GM23338 (cell line): ENCODE data around the gene NUB1. TPM values are rescaled to one million over a fixed set of nuclear protein-coding genes. Genes with fewer than 3 reads are reported as not detected.

Source experiments
- ATAC-seq: fragments of 200-7000 bp; cut with Tn5 transposase; 3 replicates; pipeline ENCODE4 v1.9.1; 2020
- DNase-seq: peaks from one replicate; pipeline ENCODE4 v3.0.0-alpha.2; 2015; ENCODE audit warnings: low spot score
- H2AFZ ChIP-seq: fragments of 200-600 bp; sonication (generic); 2 replicates; pipeline ENCODE4 v1.8.0; 2016; ENCODE audit warnings: antibody characterized with exemption, mild to moderate bottlenecking, moderate library complexity
- H3F3A ChIP-seq: fragments of 200-600 bp; sonication (generic); replicated peaks from 2 replicates; pipeline ENCODE4 v1.8.0; 2017; ENCODE audit warnings: antibody characterized with exemption, mixed run types, low read depth
- H3K27ac ChIP-seq: fragments of 200-600 bp; sonication (generic); 2 replicates; pipeline ENCODE4 v1.6.1; 2016; ENCODE audit warnings: low read depth
- H3K27me3 ChIP-seq: fragments of 200-600 bp; sonication (generic); 2 replicates; pipeline ENCODE4 v1.8.0; 2016; ENCODE audit warnings: mild to moderate bottlenecking, mixed run types, moderate library complexity; ENCODE audit not compliant: insufficient read depth
- H3K36me3 ChIP-seq: fragments of 200-600 bp; sonication (generic); 2 replicates; pipeline ENCODE4 v1.8.0; 2016; ENCODE audit warnings: mild to moderate bottlenecking; ENCODE audit not compliant: insufficient read depth
- H3K4me1 ChIP-seq: fragments of 200-600 bp; sonication (generic); 2 replicates; pipeline ENCODE4 v1.8.0; 2016; ENCODE audit warnings: mild to moderate bottlenecking, moderate library complexity; ENCODE audit not compliant: insufficient read depth
- H3K4me2 ChIP-seq: fragments of 200-600 bp; sonication (generic); 2 replicates; pipeline ENCODE4 v1.7.1; 2017; ENCODE audit warnings: mixed run types
- H3K4me3 ChIP-seq: fragments of 200-600 bp; sonication (generic); 2 replicates; pipeline ENCODE4 v1.6.1; 2016; ENCODE audit warnings: mixed run types
- H3K79me2 ChIP-seq: fragments of 200-600 bp; sonication (generic); replicated peaks from 2 replicates; pipeline ENCODE4 v1.8.0; 2017; ENCODE audit warnings: mild to moderate bottlenecking; ENCODE audit not compliant: insufficient read depth
- H3K9me2 ChIP-seq: fragments of 200-600 bp; sonication (generic); 2 replicates; pipeline ENCODE4 v1.8.0; 2017; ENCODE audit not compliant: insufficient read depth
- H4K20me1 ChIP-seq: fragments of 200-600 bp; sonication (generic); replicated peaks from 2 replicates; pipeline ENCODE4 v1.8.0; 2017; ENCODE audit warnings: mild to moderate bottlenecking; ENCODE audit not compliant: insufficient read depth
- H3K27ac Mint-ChIP-seq: 2 replicates; pipeline ENCODE4 v1.8.0; 2020; ENCODE audit warnings: inconsistent platforms, mild to moderate bottlenecking, moderate library complexity, mixed read lengths
- H3K27me3 Mint-ChIP-seq: 3 replicates; pipeline ENCODE4 v1.8.0; 2022; ENCODE audit warnings: low read depth, mild to moderate bottlenecking, moderate library complexity, mixed read lengths, inconsistent platforms; ENCODE audit not compliant: insufficient read depth, poor library complexity
- H3K36me3 Mint-ChIP-seq: 3 replicates; pipeline ENCODE4 v1.8.0; 2021; ENCODE audit warnings: low read depth, mild to moderate bottlenecking, inconsistent platforms, moderate library complexity, mixed read lengths
- H3K4me1 Mint-ChIP-seq: 3 replicates; pipeline ENCODE4 v1.8.0; 2020; ENCODE audit warnings: mild to moderate bottlenecking, inconsistent platforms, mixed read lengths
- H3K4me3 Mint-ChIP-seq: 3 replicates; pipeline ENCODE4 v1.8.0; 2021; ENCODE audit warnings: moderate library complexity, mild to moderate bottlenecking, inconsistent platforms, mixed read lengths
- H3K9me3 Mint-ChIP-seq: 3 replicates; pipeline ENCODE4 v1.8.0; 2020; ENCODE audit warnings: moderate library complexity, mild to moderate bottlenecking, inconsistent platforms, mixed read lengths
- EZH2 ChIP-seq: fragments of 200-600 bp; sonication (generic); IDR thresholded peaks from one replicate; pipeline ENCODE4 v1.8.0; 2017; ENCODE audit warnings: antibody characterized with exemption, mild to moderate bottlenecking, low read depth; ENCODE audit not compliant: unreplicated experiment
- EZH2phosphoT487 ChIP-seq: fragments of 200-600 bp; sonication (generic); IDR thresholded peaks from one replicate; pipeline ENCODE4 v1.8.1; 2018; ENCODE audit warnings: antibody characterized with exemption; ENCODE audit not compliant: unreplicated experiment
- JUNB ChIP-seq: IDR thresholded peaks from one replicate; pipeline ENCODE4 v1.6.1; 2016; ENCODE audit warnings: antibody characterized with exemption; ENCODE audit not compliant: unreplicated experiment
- NANOG ChIP-seq: IDR thresholded peaks from 2 replicates; pipeline ENCODE4 v1.6.1; 2016; ENCODE audit warnings: antibody characterized with exemption, borderline replicate concordance
- POLR2AphosphoS5 ChIP-seq: IDR thresholded peaks from 2 replicates; pipeline ENCODE4 v1.6.1; 2016; ENCODE audit warnings: antibody characterized with exemption, low read depth
- STAT1 ChIP-seq: IDR thresholded peaks from one replicate; pipeline ENCODE4 v1.6.1; 2016; ENCODE audit warnings: antibody characterized with exemption; ENCODE audit not compliant: unreplicated experiment
- ZNF114 ChIP-seq: fragments of 250-450 bp; sonication (Bioruptor Pico); IDR thresholded peaks from 2 replicates; pipeline ENCODE4 v1.5.0; 2020; ENCODE audit warnings: mild to moderate bottlenecking, moderate library complexity
- ZNF331 ChIP-seq: fragments of 250-450 bp; sonication (Bioruptor Pico); IDR thresholded peaks from 2 replicates; pipeline ENCODE4 v1.5.0; 2020; ENCODE audit warnings: low read depth, mild to moderate bottlenecking, moderate library complexity
- polyA plus RNA-seq: library from polyadenylated mRNA; unstranded; fragments of >200 nt; fragmentation: Nextera tagmentation; extraction: Ambion mirVana; gene quantifications from 2 replicates; pipeline ENCODE4 v1.2.1, GENCODE V29; 2016
- total RNA-seq: library from RNA; depleted of rRNA; stranded (reverse); fragments of >200 nt; shearing (Covaris generic); gene quantifications from 2 replicates; pipeline ENCODE4 v1.2.3, GENCODE V29; 2014
- TF ChIP-seq, protein P1 (sequence below): IDR thresholded peaks from 2 replicates; pipeline ENCODE4 v1.6.1; 2016; ENCODE audit warnings: antibody characterized with exemption
- TF ChIP-seq, protein P2 (sequence below): IDR thresholded peaks from one replicate; pipeline ENCODE4 v1.6.1; 2018; ENCODE audit warnings: antibody characterized with exemption; ENCODE audit not compliant: unreplicated experiment
- TF ChIP-seq, protein P3 (sequence below), 2 experiments: fragments of 200-600 bp in 1 of 2; sonication (generic) in 1 of 2; conservative IDR thresholded peaks; 2 replicates each; pipeline versions ENCODE4 v1.5.1 to v1.6.1; 2016 to 2017; ENCODE audit warnings: antibody characterized with exemption in 2 of 2, low read depth in 2 of 2, mild to moderate bottlenecking in 2 of 2, moderate library complexity in 1 of 2

NUB1 gene
- total and polyA plus RNA-seq, 2 experiments from 2014 or later, result 31.8 to 42.3 TPM

DNA sequence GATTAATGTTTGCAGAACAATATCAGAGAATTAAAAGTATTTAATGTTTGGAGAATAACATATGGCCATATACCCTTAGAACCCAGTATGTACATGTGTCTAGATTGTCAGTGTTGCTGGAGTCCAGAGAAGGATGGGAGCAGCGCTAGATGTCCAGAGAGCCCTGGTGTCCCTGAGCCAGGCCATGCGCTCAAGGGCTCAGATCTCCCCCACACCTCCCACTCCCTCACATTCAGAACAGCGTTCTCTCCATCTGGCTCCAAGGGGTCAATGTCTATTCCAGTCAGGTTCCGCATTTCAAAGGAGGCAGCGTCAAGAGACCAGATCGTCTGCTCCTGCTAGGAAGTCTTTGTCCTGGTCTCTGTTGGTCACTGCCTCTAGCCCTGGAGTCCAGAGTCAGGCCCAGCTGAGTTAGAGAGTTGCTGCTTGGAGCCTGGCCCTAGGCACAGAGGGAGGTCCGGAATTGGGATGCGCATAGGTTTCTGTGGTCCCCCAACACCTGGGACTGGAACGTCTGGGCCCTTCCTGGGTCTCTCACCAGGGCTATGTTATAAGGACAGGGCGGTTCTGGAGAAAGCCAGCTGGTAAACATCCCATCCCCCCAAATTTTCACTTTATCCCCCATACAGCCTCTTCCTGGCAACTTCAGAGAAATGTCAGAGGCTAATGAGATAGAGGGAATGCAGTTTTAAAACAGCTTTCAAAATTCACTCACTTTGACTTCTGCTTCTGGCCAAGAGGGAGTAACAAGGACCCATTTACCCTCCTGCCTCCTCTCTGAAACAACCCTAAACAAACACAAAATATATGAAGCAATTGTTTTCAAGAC is 74.7 kb downstream of the NUB1 start:
- peak overlapping the region; percentile 39; the same call in 1 of the 2 replicates for H3K4me2 ChIP-seq
- TF ChIP-seq ZNF331 (CRISPR knock-in tag), result no peak
- TF ChIP-seq, protein P1, sequence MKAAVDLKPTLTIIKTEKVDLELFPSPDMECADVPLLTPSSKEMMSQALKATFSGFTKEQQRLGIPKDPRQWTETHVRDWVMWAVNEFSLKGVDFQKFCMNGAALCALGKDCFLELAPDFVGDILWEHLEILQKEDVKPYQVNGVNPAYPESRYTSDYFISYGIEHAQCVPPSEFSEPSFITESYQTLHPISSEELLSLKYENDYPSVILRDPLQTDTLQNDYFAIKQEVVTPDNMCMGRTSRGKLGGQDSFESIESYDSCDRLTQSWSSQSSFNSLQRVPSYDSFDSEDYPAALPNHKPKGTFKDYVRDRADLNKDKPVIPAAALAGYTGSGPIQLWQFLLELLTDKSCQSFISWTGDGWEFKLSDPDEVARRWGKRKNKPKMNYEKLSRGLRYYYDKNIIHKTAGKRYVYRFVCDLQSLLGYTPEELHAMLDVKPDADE, result no peak
- TF ChIP-seq POLR2AphosphoS5, result 0 out of 2 replicates have a peak, but pooled peaks have one; percentile 23
- TF ChIP-seq, protein P2, sequence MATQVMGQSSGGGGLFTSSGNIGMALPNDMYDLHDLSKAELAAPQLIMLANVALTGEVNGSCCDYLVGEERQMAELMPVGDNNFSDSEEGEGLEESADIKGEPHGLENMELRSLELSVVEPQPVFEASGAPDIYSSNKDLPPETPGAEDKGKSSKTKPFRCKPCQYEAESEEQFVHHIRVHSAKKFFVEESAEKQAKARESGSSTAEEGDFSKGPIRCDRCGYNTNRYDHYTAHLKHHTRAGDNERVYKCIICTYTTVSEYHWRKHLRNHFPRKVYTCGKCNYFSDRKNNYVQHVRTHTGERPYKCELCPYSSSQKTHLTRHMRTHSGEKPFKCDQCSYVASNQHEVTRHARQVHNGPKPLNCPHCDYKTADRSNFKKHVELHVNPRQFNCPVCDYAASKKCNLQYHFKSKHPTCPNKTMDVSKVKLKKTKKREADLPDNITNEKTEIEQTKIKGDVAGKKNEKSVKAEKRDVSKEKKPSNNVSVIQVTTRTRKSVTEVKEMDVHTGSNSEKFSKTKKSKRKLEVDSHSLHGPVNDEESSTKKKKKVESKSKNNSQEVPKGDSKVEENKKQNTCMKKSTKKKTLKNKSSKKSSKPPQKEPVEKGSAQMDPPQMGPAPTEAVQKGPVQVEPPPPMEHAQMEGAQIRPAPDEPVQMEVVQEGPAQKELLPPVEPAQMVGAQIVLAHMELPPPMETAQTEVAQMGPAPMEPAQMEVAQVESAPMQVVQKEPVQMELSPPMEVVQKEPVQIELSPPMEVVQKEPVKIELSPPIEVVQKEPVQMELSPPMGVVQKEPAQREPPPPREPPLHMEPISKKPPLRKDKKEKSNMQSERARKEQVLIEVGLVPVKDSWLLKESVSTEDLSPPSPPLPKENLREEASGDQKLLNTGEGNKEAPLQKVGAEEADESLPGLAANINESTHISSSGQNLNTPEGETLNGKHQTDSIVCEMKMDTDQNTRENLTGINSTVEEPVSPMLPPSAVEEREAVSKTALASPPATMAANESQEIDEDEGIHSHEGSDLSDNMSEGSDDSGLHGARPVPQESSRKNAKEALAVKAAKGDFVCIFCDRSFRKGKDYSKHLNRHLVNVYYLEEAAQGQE, result no peak
- no peak for TF ChIP-seq NANOG
- H3K27me3 ChIP-seq, result peaks cover 48% of the 10 kb centered on the region
- no peaks in the 10 kb centered on the region for H3K79me2 ChIP-seq
- H3K9me2 ChIP-seq, result no peaks in the 10 kb centered on the region
- no peaks in the 10 kb centered on the region for H3F3A ChIP-seq
- Mint-ChIP-seq H3K4me3 (no peak overlapping the region; the same call in 1 of the 3 replicates), H3K4me1 (peaks cover 27% of the 10 kb centered on the region), H3K36me3 (peaks cover 8% of the 10 kb centered on the region; the same call in 1 of the 3 replicates), H3K27ac (no peak overlapping the region), H3K9me3 (peaks cover 20% of the 10 kb centered on the region), H3K27me3 (peaks cover 33% of the 10 kb centered on the region)
- ATAC-seq, result peak; percentile 87
- H4K20me1 ChIP-seq, result peaks cover 3% of the 10 kb centered on the region
- H3K27ac ChIP-seq, result no peak overlapping the region
- DNase-seq, result peak; percentile 68
- H3K4me3 ChIP-seq, result no peak overlapping the region
- no peaks in the 10 kb centered on the region for H3K36me3 ChIP-seq
- H2AFZ ChIP-seq, result no peak overlapping the region
- H3K4me1 ChIP-seq, result peaks cover 22% of the 10 kb centered on the region

DNA sequence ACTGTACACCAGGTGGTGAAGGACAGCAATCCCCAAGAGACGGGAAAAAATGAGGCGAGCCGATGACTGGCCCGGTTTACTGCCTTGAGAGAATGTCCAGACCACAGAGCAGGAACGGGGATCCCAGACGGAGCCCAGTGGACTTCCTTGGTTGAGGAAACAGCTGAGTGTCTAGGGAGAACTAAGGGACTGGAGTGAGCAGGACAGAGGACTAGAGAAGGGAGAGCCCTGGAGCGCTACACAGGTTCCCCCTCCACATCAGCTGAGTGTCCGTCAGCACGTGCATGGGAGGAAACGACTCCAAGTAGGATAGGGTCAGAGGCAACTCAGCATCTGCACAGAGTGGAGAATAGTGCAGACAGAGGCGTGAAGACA is 75.3 kb downstream of the NUB1 start:
- peak; percentile 29; the same call in 2 of the 3 replicates for ATAC-seq
- H3K27me3 Mint-ChIP-seq, result peaks cover 30% of the 10 kb centered on the region
- TF ChIP-seq, protein P2, result no peak
- TF ChIP-seq JUNB, result no peak
- TF ChIP-seq, protein P3, sequence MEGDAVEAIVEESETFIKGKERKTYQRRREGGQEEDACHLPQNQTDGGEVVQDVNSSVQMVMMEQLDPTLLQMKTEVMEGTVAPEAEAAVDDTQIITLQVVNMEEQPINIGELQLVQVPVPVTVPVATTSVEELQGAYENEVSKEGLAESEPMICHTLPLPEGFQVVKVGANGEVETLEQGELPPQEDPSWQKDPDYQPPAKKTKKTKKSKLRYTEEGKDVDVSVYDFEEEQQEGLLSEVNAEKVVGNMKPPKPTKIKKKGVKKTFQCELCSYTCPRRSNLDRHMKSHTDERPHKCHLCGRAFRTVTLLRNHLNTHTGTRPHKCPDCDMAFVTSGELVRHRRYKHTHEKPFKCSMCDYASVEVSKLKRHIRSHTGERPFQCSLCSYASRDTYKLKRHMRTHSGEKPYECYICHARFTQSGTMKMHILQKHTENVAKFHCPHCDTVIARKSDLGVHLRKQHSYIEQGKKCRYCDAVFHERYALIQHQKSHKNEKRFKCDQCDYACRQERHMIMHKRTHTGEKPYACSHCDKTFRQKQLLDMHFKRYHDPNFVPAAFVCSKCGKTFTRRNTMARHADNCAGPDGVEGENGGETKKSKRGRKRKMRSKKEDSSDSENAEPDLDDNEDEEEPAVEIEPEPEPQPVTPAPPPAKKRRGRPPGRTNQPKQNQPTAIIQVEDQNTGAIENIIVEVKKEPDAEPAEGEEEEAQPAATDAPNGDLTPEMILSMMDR (conservative IDR thresholded peaks at IDR 0.05; ENCODE audit: low read depth in 2 of 2), result no peak
- no peak for TF ChIP-seq EZH2
- no peak for TF ChIP-seq STAT1
- no peak for TF ChIP-seq POLR2AphosphoS5
- TF ChIP-seq, protein P1, result no peak
- TF ChIP-seq ZNF114 (CRISPR knock-in tag), result no peak
- no peak for TF ChIP-seq NANOG
- TF ChIP-seq EZH2phosphoT487, result no peak
- TF ChIP-seq ZNF331 (CRISPR knock-in tag), result no peak

More for the DNA sequence above, 75.3 kb downstream of the NUB1 start:
- H3K27ac ChIP-seq, result no peak overlapping the region
- H3K4me1 Mint-ChIP-seq, result peaks cover 21% of the 10 kb centered on the region; the same call in 2 of the 3 replicates
- peak; percentile 2 for DNase-seq
- peaks cover 13% of the 10 kb centered on the region; the same call in 2 of the 3 replicates for H3K36me3 Mint-ChIP-seq
- no peaks in the 10 kb centered on the region for H3K36me3 ChIP-seq
- H4K20me1 ChIP-seq, result peaks cover 3% of the 10 kb centered on the region
- H2AFZ ChIP-seq, result no peak overlapping the region
- peak overlapping the region; percentile 39; the same call in 1 of the 2 replicates for H3K4me2 ChIP-seq
- no peaks in the 10 kb centered on the region for H3K79me2 ChIP-seq
- no peak overlapping the region for H3K27ac Mint-ChIP-seq
- peaks cover 42% of the 10 kb centered on the region for H3K27me3 ChIP-seq
- no peak overlapping the region; the same call in 2 of the 3 replicates for H3K4me3 Mint-ChIP-seq
- no peaks in the 10 kb centered on the region for H3F3A ChIP-seq
- peaks cover 16% of the 10 kb centered on the region for H3K4me1 ChIP-seq
- no peaks in the 10 kb centered on the region for H3K9me2 ChIP-seq
- no peak overlapping the region for H3K4me3 ChIP-seq
- peaks cover 24% of the 10 kb centered on the region for H3K9me3 Mint-ChIP-seq
